Stimulated activated CD8-positive, alpha-beta memory T cell treated with anti-CD3 and anti-CD28 coated beads, Interleukin-4, amount 100 ng/mL, for 48 hours (primary cell): Measurements from ENCODE around the gene HINFP.
"Not testable (repeated sequence)": the region's sequence is repeated elsewhere in the genome, so short reads cannot be mapped to it uniquely, and the experiment has no call there.

Source experiments
- DNase-seq: peaks from one replicate; pipeline ENCODE4 v3.0.0-alpha.2; 2020

HINFP gene

DNA sequence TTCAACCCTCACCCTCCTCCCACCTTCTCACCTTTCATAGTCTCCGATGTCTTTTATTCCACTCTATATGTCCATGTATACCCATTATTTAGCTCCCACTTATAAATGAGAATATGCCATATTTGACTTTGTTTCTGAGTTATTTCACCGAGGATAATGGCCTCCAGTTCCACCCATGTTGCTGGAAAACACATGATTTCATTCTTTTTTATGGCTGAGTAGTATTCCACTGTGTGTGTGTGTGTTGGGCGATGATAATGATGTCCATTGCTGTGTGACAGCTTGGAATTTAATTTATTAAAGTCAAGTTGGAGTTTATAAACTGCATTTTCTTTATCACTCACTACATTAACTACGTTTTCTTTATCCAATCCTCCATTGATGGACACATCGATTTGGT is 3.2 kb upstream of the HINFP start:
- no peak for DNase-seq

- DNase-seq, result no peak
Measured at GRCh38 chr11:119118946-119119345, 2.4 kb upstream of the HINFP start.

DNA sequence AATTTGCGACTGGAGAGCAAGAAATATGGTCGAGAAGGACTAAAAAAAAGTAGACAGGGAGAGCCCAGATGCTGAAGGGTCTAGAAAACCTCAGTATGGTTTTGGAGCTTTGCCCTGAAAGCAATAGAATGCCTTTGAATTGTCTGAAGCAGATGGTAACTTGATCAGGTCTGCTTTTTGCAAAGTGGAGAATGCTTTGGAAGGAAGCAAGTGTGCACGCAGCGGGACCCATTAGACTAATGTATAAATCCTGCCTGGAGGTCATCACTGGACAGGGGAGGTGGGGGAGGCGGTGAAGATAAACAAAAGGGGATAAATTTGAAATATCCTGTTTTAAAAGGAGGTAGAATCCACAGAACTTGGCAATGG is 757 bp upstream of the HINFP start:
- no peak for DNase-seq

DNA sequence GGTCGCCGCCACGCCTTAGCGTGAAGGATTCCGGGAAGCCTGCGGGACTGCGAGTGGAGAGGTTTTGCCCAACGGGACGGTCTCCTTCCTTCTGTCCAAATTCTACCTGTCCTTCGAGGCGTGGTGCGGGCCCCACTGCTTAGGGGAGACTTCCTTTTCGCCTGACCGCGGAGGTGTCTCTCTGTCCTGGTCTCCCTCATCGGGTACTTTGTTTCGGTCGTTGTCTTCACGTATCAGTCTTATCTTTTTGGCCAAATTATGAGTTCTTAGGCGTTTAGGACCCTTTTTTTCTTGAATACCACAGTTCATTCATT is 388 bp downstream of the HINFP start:
- DNase-seq, result no peak

DNA sequence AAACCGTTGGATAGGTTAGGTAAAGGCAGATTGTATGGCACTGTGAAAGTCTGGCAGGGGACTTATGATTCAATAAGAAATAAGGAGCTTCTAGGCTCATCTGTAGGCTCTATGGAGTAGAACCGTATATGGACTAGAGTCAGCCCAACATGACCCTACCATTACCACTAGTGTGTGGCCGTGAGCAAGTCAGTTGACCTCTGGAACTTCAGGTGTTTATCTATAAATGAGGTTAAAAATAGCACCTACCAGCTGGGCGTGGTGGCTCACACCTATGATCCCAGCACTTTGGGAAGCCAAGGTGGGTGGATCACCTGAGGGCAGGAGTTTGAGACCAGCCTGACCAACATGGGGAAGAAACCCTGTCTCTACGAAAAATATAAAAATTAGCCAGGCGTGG is 4.4 kb downstream of the HINFP start:
- DNase-seq, result no peak

DNA sequence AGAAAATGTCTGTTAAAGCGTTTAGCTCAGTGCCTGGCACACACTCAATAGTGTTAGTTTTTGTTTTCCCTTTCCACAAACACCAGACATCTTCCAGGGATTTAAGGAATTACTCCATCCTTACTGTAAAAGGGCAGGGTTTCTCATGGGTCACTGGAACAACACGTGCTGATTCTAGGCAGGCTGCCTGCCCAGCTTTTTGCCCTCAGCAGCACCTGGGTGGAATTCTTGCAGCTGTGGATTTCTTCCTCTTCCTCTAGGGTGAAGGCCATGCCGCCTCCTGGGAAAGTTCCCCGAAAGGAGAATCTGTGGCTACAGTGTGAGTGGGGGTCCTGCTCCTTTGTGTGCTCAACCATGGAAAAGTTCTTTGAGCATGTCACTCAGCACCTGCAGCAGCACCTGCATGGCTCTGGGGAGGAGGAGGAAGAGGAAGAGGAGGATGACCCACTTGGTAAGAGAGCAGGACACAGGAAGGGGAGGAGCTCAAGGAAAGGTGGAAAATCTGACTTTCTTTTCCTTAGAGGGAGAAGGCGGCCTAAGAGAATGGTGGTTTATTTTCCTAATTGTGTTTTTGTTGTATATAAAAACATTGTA is 5.4 kb downstream of the HINFP start:
- DNase-seq, result no peak

DNA sequence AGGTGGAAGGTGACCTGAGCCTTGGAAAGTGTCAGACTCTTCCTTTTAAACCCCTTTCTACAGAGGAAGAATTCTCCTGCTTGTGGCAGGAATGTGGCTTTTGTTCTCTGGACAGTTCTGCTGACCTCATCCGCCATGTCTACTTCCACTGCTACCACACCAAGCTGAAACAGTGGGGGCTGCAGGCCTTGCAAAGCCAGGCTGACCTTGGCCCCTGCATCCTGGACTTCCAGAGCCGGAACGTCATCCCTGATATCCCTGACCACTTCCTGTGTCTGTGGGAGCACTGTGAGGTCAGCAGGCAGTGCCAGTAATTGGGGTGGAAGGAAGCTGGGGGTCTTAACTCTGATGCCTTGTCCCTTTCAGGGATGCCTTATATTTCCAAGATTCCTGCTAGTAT is 9.3 kb downstream of the HINFP start:
- DNase-seq, result no peak

GRCh38 chr11:119134389-119134978 is 13.1 kb downstream of the HINFP start:
- DNase-seq, result no peak

DNA sequence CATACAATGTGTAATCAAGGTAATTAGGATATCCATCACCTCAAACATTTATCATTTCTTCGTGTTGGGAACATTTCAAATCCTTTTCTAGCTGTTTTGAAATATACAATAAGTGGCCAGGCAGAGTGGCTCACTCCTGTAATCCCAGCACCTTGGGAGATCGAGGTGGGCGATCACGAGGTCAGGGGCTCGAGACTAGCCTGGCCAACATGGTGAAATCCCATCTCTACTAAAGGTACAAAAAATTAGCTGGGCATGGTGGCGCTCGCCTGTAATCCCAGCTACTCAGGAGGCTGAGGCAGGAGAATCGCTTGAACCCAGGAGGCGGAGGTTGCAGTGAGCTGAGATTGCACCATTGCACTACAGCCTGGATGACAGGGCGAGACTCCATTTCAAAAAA is 17.9 kb downstream of the HINFP start:
- not testable (repeated sequence) for DNase-seq

- DNase-seq, result peak; percentile 38
Measured at GRCh38 chr11:119144825-119145486, 23.6 kb downstream of the HINFP start.

GRCh38 chr11:119145551-119145950 is 24.2 kb downstream of the HINFP start:
- no peak for DNase-seq

DNA sequence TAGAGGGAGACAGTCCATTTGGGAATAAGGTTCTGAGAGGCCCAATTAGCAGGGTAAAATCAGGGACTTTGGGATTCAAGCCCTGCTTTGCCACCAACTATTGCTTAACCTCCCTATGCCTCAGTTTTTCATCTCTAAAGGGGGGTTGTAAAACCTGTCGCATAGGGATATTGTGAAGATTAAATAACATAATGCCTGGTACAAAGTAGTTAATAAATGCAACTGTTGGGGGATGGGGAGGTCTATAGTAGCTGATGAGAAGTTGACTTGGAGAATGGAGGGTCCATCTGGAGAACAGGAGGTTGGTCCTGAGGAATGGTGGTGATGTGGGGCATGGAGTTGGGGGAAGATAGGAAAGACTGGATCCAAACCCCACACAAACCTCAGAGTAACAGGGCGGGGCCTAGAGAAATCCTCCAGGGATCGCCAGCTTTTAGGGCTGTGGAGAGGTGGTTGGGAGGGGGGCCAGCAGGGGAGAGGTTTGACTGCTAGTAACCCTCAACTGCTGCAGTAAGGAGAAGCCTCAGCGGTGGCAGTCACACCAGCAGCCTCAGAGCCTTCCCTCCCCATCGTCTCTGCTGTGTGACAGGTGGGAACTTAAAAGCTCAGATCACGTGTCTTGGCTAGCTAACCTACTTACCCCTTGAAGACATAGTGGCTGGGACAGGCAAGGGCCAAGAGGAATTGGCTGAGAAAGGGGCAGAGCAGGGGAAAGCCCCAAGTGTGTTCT is 26.4 kb downstream of the HINFP start:
- DNase-seq, result no peak

DNA sequence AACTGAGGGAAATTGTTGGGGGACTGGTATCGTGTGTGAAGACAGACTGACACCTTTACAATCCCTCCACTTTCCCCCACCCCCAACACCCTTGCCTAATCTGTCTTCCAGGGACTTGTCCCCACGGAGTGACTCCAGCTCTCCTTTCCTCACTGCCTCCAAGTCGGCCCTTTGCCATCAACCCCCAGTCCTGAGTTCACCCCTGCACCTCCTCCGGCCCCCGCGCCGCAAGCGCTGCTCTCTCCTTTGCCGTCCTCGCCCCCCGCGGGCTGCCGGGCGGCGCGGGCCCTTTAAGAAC is 27.3 kb downstream of the HINFP start:
- no peak for DNase-seq

DNA sequence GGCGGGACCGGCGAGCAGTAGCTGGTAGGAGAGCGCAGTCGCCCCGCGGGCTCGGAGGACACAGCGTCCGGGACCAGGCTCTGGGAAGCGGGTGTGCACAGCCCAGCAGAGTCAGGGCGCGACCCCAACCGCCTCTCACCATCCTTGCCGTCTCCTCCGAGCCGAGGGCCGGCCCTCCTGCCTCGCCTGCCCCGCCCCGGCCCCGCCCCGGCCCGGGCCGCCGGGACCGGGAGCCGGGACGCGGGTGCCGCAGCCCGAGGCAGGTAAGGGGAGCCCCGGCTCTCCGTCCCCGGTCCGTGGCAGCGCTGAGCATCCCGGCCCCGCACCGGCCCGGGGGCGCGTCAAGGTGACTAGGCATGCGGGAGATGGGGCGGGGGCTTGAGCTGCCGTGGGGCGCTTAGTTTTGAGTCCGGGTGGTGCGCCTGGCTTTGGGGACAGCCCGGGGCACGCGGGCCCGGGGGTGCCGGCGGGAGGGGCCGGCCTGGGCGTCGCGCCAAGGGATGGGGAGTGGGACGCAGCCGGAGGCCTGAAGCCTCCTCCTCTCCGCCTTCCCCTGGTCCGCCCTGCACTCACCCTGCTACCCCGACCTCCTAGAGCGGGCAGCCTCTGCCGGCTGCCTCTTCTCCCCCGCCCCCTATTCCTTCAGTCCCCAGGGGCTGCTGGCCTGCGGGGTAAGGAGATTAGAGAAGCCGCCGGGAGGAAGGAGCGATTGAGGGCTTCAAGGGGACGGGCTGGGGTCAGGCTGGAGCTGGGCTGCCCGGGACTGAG is 27.8 kb downstream of the HINFP start, which contains the start of gene ABCG4:
Gene ABCG4, plus strand, starts transcription at position 35 of the 768 bp plus-strand sequence. CDS start 914 bp downstream, outside the sequence.
- peak; percentile 47 for DNase-seq

- DNase-seq, result no peak
Measured at GRCh38 chr11:119149786-119150275, 28.5 kb downstream of the HINFP start.

GRCh38 chr11:119152043-119152442 is 30.7 kb downstream of the HINFP start:
- no peak for DNase-seq

DNA sequence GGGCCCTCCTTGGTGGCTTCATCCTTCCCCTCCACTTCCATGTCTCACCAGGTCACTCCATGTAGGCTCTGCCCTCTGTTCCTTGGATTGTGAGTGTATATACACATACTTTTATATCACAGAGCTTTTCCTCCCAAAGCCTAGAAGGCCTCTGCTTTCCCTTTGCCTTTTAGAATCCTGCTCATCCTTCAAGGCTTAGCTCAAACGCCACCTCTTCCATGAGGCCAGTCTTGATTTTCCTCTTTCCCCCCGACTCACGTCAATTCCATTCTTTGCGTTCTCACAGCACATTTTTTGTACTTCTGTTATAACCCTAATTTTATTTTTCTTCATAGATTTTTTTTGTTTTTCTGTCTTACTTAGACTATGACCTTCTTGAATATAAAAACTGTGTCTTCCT is 31.2 kb downstream of the HINFP start:
- no peak for DNase-seq

- no peak for DNase-seq
Measured at GRCh38 chr11:119153049-119153818, 31.9 kb downstream of the HINFP start.

DNA sequence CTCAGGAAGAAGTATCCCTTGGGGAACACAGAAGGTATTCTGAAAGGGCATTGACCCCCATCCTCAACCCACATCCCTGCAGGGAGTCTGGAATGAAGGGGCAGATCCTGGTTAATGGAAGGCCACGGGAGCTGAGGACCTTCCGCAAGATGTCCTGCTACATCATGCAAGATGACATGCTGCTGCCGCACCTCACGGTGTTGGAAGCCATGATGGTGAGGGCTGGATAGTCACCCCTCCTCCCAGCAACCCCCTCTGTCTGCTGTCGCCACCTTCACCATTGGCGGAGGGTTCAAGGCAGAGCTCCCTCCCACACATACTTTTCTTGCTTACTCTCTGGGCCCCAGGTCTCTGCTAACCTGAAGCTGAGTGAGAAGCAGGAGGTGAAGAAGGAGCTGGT is 32.8 kb downstream of the HINFP start:
- DNase-seq, result no peak

DNA sequence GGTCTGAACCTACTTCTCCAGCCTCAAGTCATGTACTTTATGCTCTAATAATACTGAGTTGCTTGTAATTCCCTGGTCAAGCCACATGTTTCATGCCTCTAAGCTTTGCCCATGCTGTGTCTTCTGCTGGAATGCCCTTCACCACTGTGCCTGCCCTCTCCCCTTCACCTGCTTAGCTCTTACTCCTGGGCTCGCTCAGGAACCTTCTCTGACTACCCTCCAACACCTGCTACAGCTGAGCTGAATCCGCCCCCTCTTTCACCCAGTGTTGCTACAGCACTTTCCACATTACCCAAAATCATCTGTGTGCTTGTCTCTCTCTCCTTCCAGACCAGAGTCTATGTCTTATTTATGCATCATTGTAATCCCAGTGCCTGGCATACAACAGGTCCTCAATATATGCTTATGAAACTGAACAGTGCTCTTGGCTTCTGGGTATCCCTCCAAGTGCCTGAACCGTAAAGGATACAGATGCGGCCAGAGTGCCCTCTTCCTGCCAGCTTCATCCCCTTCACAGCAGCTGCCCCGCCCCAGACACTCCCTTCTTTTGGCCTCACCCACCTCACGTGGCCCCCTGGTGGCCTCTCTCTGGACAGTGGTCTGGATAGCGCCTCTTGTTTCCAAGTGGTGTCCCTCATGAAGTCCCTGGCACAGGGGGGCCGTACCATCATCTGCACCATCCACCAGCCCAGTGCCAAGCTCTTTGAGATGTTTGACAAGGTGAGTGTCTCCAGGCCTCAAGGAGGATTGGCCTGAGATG is 34.5 kb downstream of the HINFP start:
- no peak for DNase-seq

DNA sequence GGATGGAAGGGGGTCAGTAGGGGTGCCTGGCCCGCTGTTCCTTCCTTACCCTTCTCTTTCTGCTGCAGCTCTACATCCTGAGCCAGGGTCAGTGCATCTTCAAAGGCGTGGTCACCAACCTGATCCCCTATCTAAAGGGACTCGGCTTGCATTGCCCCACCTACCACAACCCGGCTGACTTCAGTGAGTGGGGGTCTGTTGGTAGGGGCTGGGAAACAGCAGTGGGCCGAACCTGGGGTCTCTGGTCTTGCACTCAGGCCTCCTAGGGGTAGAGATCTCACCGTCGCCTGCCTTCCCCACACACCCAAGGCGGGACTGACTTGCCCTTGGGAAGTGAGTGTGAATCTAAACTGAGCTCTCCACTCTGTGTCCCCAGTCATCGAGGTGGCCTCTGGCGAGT is 35.1 kb downstream of the HINFP start:
- no peak for DNase-seq

DNA sequence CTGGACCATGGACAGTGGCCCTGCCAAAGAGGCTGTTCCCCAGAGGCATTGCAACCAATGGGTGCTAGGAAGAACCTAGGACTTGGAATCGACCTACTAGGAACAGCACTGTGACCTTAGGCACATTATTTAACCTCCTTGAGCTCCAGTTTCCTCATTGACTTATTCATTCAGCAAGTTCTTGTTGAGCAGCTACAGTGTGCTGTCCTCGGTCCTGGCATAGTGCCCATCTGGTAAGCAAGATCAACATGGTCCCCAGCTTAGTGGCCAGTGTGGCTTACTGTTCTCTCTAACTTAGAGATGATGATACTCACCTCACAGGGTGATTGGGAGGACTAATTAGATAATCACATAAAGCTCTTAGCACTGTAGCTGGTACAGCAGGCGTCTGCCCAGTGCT is 35.7 kb downstream of the HINFP start:
- DNase-seq, result no peak
